Right lobe of liver (tissue), 6 donors: ENCODE data around the gene CELF2. TPM values are rescaled to one million over a fixed set of nuclear protein-coding genes. Genes with fewer than 3 reads are reported as not detected.

Source experiments
- ATAC-seq, 4 donors: fragments of 200-7000 bp; cut with Tn5 transposase; one replicate each; pipeline ENCODE4 v1.9.1; 2020; ENCODE audit warnings: mild to moderate bottlenecking in 4 of 4, moderate library complexity in 4 of 4
- DNase-seq, 3 donors: peaks; one replicate each; pipeline ENCODE4 v3.0.0-alpha.2; 2020
- H3K27ac ChIP-seq, 3 donors: fragments of 200-600 bp; one replicate each; pipeline ENCODE4 v1.8.0; 2022
- H3K27me3 ChIP-seq, 2 donors: fragments of 200-600 bp; one replicate each; pipeline ENCODE4 v1.8.0; 2022
- H3K36me3 ChIP-seq, 4 donors: fragments of 200-600 bp; sonication (generic) in 1 of 4; one replicate each; pipeline versions ENCODE4 v1.5.1 to v1.8.0; 2017 to 2022; ENCODE audit warnings: control low read depth in 1 of 4
- H3K4me1 ChIP-seq, 4 donors: fragments of 200-600 bp; sonication (generic) in 1 of 4; one replicate each; pipeline versions ENCODE4 v1.5.1 to v1.8.0; 2017 to 2022; ENCODE audit warnings: control low read depth in 1 of 4
- H3K4me3 ChIP-seq, 3 donors: fragments of 200-600 bp; one replicate each; pipeline ENCODE4 v1.8.0; 2022
- H3K9me3 ChIP-seq, 4 donors: fragments of 200-600 bp; sonication (generic) in 1 of 4; one replicate each; pipeline versions ENCODE4 v1.5.1 to v1.8.0; 2017 to 2022; ENCODE audit warnings: control low read depth in 1 of 4
- POLR2A ChIP-seq: fragments of 450-650 bp; IDR thresholded peaks from one replicate; pipeline ENCODE4 v1.6.1; 2017; ENCODE audit warnings: antibody characterized with exemption, mild to moderate bottlenecking
- WGBS: methylation state at CpG from one replicate; pipeline ENCODE4 v1.1.6; 2018; ENCODE audit warnings: low coverage, low lambda C conversion rate; ENCODE audit not compliant: insufficient coverage; ENCODE audit errors: missing lambda C conversion rate; 5-methylcytosine and 5-hydroxymethylcytosine counted together
- intact Hi-C, 2 donors: fragments of 100-400 bp; cut with DNase I; formaldehyde crosslinking; loops; one replicate each; pipeline versions ENCODE4 v1.11.2 to v1.14.1; 2022
- total RNA-seq, 6 experiments: library from RNA; depleted of rRNA in 2 of 6; stranded (reverse); fragments of >200 nt in 2 of 6; fragmentation: NEBNext Ultra II Directional in 3 of 6; extraction: Animal tissue kit (Norgen Biotek cat#: 25700) in 3 of 6; gene quantifications; one replicate each; pipeline versions ENCODE4 v1.1.0 to v1.2.4, GENCODE V29; 2016 to 2023
- TF ChIP-seq, protein P1 (sequence below), 4 donors: fragments of 200-600 bp in 3 of 4; fragments of 450-650 bp in 1 of 4; IDR thresholded peaks; one replicate each; pipeline versions ENCODE4 v1.5.1 to v1.8.0; 2016 to 2022; ENCODE audit warnings: antibody characterized with exemption in 4 of 4, mild to moderate bottlenecking in 2 of 4
- donor health status: DM: no; HTN: yes; CAD: no.
- donor health status: DM: no; HTN: no; CAD: no.
- donor health status: DM: no; HTN: no; CAD: no.
- donor health status: DM: no; HTN: yes; CAD: no.
- donor health status: DM: no; HTN: yes; CAD: no.

The CELF2 gene
- total RNA-seq, 6 experiments from 2014 or later = 2.4 to 6.2 (median 3.7) TPM

GRCh38 chr10:11115337-11115736, 97.7 kb downstream of the CELF2 start:
- Histone ChIP-seq H3K4me1 (no peaks in the 10 kb centered on the region), H3K27me3 (no peaks in the 10 kb centered on the region), H3K36me3 (no peaks in the 10 kb centered on the region), H3K9me3 (no peaks in the 10 kb centered on the region), H3K4me3 (no peak overlapping the region), H3K27ac (no peak overlapping the region)
- intact Hi-C loops = no loop called here
- ATAC-seq (no peak), DNase-seq (no peak)
- no peak for TF ChIP-seq POLR2A
- TF ChIP-seq, protein P1, sequence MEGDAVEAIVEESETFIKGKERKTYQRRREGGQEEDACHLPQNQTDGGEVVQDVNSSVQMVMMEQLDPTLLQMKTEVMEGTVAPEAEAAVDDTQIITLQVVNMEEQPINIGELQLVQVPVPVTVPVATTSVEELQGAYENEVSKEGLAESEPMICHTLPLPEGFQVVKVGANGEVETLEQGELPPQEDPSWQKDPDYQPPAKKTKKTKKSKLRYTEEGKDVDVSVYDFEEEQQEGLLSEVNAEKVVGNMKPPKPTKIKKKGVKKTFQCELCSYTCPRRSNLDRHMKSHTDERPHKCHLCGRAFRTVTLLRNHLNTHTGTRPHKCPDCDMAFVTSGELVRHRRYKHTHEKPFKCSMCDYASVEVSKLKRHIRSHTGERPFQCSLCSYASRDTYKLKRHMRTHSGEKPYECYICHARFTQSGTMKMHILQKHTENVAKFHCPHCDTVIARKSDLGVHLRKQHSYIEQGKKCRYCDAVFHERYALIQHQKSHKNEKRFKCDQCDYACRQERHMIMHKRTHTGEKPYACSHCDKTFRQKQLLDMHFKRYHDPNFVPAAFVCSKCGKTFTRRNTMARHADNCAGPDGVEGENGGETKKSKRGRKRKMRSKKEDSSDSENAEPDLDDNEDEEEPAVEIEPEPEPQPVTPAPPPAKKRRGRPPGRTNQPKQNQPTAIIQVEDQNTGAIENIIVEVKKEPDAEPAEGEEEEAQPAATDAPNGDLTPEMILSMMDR (IDR thresholded peaks at IDR 0.05) = no peak
- 45% methylated on average over 3 of the region's 3 CpGs for WGBS

GRCh38 chr10:11116361-11116760, 98.7 kb downstream of the CELF2 start:
- ATAC-seq (no peak), DNase-seq (no peak)
- H3K27ac ChIP-seq = no peak overlapping the region
- no peaks in the 10 kb centered on the region for H3K4me1 ChIP-seq
- no peaks in the 10 kb centered on the region for H3K36me3 ChIP-seq
- TF ChIP-seq, protein P1 (IDR thresholded peaks at IDR 0.05) = no peak
- no peak for TF ChIP-seq POLR2A
- intact Hi-C loops = no loop called here
- no peaks in the 10 kb centered on the region for H3K9me3 ChIP-seq
- no peak overlapping the region for H3K4me3 ChIP-seq
- H3K27me3 ChIP-seq = no peaks in the 10 kb centered on the region
- WGBS = 65% methylated on average over 3 of the region's 4 CpGs

DNA sequence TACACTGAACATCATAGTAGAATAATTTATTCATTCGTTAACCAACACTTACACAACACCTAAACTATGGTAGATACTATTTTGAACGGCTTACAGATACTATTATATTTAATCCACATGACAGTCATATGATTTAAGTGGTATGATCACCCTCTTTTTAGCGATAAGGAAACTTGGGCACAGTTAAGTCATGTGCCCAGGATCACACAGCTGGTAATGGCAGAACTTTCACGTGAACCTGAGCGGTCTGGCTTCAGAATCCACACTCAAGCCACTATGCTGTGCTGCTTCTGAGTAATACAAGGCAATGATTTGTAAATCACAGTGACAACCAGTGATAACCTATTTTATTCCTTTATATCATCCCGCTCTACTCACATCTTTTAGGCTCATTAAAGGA, 99.1 kb downstream of the CELF2 start:
- DNase-seq (no peak), ATAC-seq (no peak)
- intact Hi-C loops = no loop called here
- Histone ChIP-seq H3K27ac (no peak overlapping the region), H3K27me3 (no peaks in the 10 kb centered on the region), H3K36me3 (no peaks in the 10 kb centered on the region), H3K4me3 (no peak overlapping the region), H3K9me3 (no peaks in the 10 kb centered on the region), H3K4me1 (no peaks in the 10 kb centered on the region)
- TF ChIP-seq, protein P1 (IDR thresholded peaks at IDR 0.05) = no peak
- TF ChIP-seq POLR2A = no peak
- 63% methylated on average over 6 of the region's 6 CpGs for WGBS

GRCh38 chr10:11118686-11119085, 101.0 kb downstream of the CELF2 start:
- 72% methylated on average over 3 of the region's 4 CpGs for WGBS
- intact Hi-C loops = no loop called here
- Histone ChIP-seq H3K27ac (no peak overlapping the region), H3K4me3 (no peak overlapping the region), H3K9me3 (no peaks in the 10 kb centered on the region), H3K4me1 (no peaks in the 10 kb centered on the region), H3K27me3 (no peaks in the 10 kb centered on the region), H3K36me3 (no peaks in the 10 kb centered on the region)
- TF ChIP-seq POLR2A = no peak
- TF ChIP-seq, protein P1 (IDR thresholded peaks at IDR 0.05) = no peak
- no peak for ATAC-seq
- no peak for DNase-seq

DNA sequence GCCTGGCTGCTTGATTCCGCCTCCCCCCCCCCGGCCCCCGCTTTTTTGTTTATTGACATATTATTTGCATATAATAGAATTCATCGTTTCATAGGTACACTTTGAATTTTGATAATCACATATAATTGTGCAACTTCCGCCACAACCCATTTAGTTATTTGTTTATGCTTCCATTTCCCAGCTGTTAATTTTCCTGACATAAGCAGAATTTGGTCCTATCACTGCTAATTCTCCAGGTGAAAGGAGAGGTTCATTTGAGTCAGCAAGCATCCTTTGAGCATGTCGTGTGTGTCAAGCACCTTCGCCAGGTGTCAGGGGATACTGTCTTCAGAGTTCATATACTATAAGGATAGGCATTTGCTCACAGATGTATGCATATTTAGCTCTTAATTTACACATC, 102.2 kb downstream of the CELF2 start:
- no peaks in the 10 kb centered on the region for H3K4me1 ChIP-seq
- DNase-seq = no peak
- no peak overlapping the region for H3K4me3 ChIP-seq
- H3K27ac ChIP-seq = no peak overlapping the region
- TF ChIP-seq, protein P1 (IDR thresholded peaks at IDR 0.05) = no peak
- ATAC-seq = no peak
- H3K36me3 ChIP-seq = no peaks in the 10 kb centered on the region
- WGBS = 52% methylated on average over 6 of the region's 7 CpGs
- intact Hi-C loops = no loop called here
- H3K9me3 ChIP-seq = no peaks in the 10 kb centered on the region
- no peaks in the 10 kb centered on the region for H3K27me3 ChIP-seq
